HEK293 (cell line): ENCODE measurements around the gene ZNF337.
"Not testable (repeated sequence)": the region's sequence is repeated elsewhere in the genome, so short reads cannot be mapped to it uniquely, and the experiment has no call there.

ENCODE experiments used
- CTCF ChIA-PET: fragments of 350-600 bp; formaldehyde crosslinking; extraction: SDS; loops from one replicate; lab custom pipeline; 2021; ENCODE audit warnings: antibody characterized with exemption; lab: Yijun Ruan, JAX
- POLR2A ChIA-PET: fragments of 300-600 bp; formaldehyde crosslinking; extraction: SDS; loops from one replicate; lab custom pipeline; 2020; ENCODE audit warnings: antibody characterized with exemption, inconsistent platforms; lab: Yijun Ruan, JAX
- H3K27ac ChIP-seq: fragments of 200-500 bp; sonication (Bioruptor generic); 2 replicates; pipeline ENCODE4 v1.5.1; 2014; ENCODE audit warnings: low read depth, low read length, control low read depth, inconsistent platforms; ENCODE audit errors: extremely low read depth
- H3K36me3 ChIP-seq, 2 experiments: fragments of 200-500 bp in 1 of 2; sonication (Bioruptor generic) in 1 of 2; 1 replicate in 1 of 2; 2 replicates in 1 of 2; pipeline ENCODE4 v1.5.1; 2014 to 2017; ENCODE audit warnings: inconsistent platforms in 2 of 2, low read length in 2 of 2; ENCODE audit not compliant: control insufficient read depth in 2 of 2, insufficient read depth in 1 of 2
- H3K4me1 ChIP-seq: fragments of 200-500 bp; sonication (Bioruptor generic); 2 replicates; pipeline ENCODE4 v1.5.1; 2014; ENCODE audit warnings: mild to moderate bottlenecking, low read length, inconsistent platforms; ENCODE audit not compliant: control insufficient read depth, insufficient read depth
- H3K4me3 ChIP-seq: 2 replicates; pipeline ENCODE4 v1.5.1; 2011; ENCODE audit warnings: low read depth, mild to moderate bottlenecking, control low read depth, low read length, moderate library complexity
- H3K9me3 ChIP-seq: fragments of 200-500 bp; sonication (Bioruptor generic); 2 replicates; pipeline ENCODE4 v1.5.1; 2014; ENCODE audit warnings: low read depth, low read length, inconsistent platforms; ENCODE audit not compliant: control insufficient read depth, insufficient read depth
- BCL11A ChIP-seq: fragments of 450-650 bp; formaldehyde crosslinking; IDR thresholded peaks from 2 replicates; pipeline ENCODE4 v1.5.1; 2016; ENCODE audit warnings: low read depth, missing biosample characterization, missing genetic modification characterization
- GLIS1 ChIP-seq: fragments of 450-650 bp; formaldehyde crosslinking; IDR thresholded peaks from 2 replicates; pipeline ENCODE4 v1.5.1; 2016; ENCODE audit warnings: missing biosample characterization, missing genetic modification characterization
- GLIS2 ChIP-seq: fragments of 450-650 bp; formaldehyde crosslinking; IDR thresholded peaks from 2 replicates; pipeline ENCODE4 v1.5.1; 2016; ENCODE audit warnings: missing biosample characterization, missing genetic modification characterization
- KLF1 ChIP-seq: fragments of 450-650 bp; formaldehyde crosslinking; IDR thresholded peaks from 2 replicates; pipeline ENCODE4 v1.5.1; 2016; ENCODE audit warnings: missing biosample characterization, missing genetic modification characterization
- PRDM1 ChIP-seq: fragments of 450-650 bp; formaldehyde crosslinking; IDR thresholded peaks from 2 replicates; pipeline ENCODE4; 2016; ENCODE audit warnings: missing biosample characterization, missing genetic modification characterization
- SP2 ChIP-seq: fragments of 450-650 bp; formaldehyde crosslinking; IDR thresholded peaks from 2 replicates; pipeline ENCODE4 v1.5.1; 2016; ENCODE audit warnings: missing biosample characterization, missing genetic modification characterization
- YY2 ChIP-seq: fragments of 450-650 bp; formaldehyde crosslinking; IDR thresholded peaks from 2 replicates; pipeline ENCODE4 v1.5.1; 2016; ENCODE audit warnings: missing biosample characterization, missing genetic modification characterization
- ZBTB17 ChIP-seq: fragments of 450-650 bp; formaldehyde crosslinking; IDR thresholded peaks from 2 replicates; pipeline ENCODE4 v1.5.1; 2016; ENCODE audit warnings: missing biosample characterization, missing genetic modification characterization
- ZFP69B ChIP-seq: fragments of 450-650 bp; formaldehyde crosslinking; IDR thresholded peaks from 2 replicates; pipeline ENCODE4 v1.5.1; 2016; ENCODE audit warnings: missing biosample characterization, missing genetic modification characterization
- ZNF112 ChIP-seq: fragments of 450-650 bp; formaldehyde crosslinking; IDR thresholded peaks from 2 replicates; pipeline ENCODE4 v1.5.0; 2017; ENCODE audit warnings: missing biosample characterization, missing genetic modification characterization
- ZNF148 ChIP-seq: fragments of 450-650 bp; formaldehyde crosslinking; IDR thresholded peaks from 2 replicates; pipeline ENCODE4 v1.5.0; 2017; ENCODE audit warnings: missing biosample characterization, missing genetic modification characterization, borderline replicate concordance
- ZNF341 ChIP-seq: fragments of 450-650 bp; formaldehyde crosslinking; IDR thresholded peaks from 2 replicates; pipeline ENCODE4; 2016; ENCODE audit warnings: low read depth, missing biosample characterization, missing genetic modification characterization
- ZNF580 ChIP-seq: fragments of 450-650 bp; formaldehyde crosslinking; IDR thresholded peaks from 2 replicates; pipeline ENCODE4 v1.5.1; 2016; ENCODE audit warnings: missing biosample characterization, missing genetic modification characterization
- ZNF692 ChIP-seq: fragments of 450-650 bp; formaldehyde crosslinking; IDR thresholded peaks from 2 replicates; pipeline ENCODE4 v1.5.1; 2016; ENCODE audit warnings: missing biosample characterization, missing genetic modification characterization
- ZNF707 ChIP-seq: fragments of 450-650 bp; formaldehyde crosslinking; IDR thresholded peaks from 2 replicates; pipeline ENCODE4 v1.5.1; 2016; ENCODE audit warnings: missing biosample characterization, missing genetic modification characterization
- ZNF837 ChIP-seq: fragments of 450-650 bp; formaldehyde crosslinking; IDR thresholded peaks from 2 replicates; pipeline ENCODE4 v1.5.1; 2016; ENCODE audit warnings: missing biosample characterization, missing genetic modification characterization
- ZNF843 ChIP-seq: fragments of 450-650 bp; formaldehyde crosslinking; IDR thresholded peaks from 2 replicates; pipeline ENCODE4 v1.5.1; 2016; ENCODE audit warnings: missing biosample characterization, missing genetic modification characterization
- TF ChIP-seq, protein P1 (sequence below): fragments of 450-650 bp; formaldehyde crosslinking; IDR thresholded peaks from 2 replicates; pipeline ENCODE4 v1.5.1; 2017; ENCODE audit warnings: missing biosample characterization, mild to moderate bottlenecking, missing genetic modification characterization, moderate library complexity

Gene ZNF337

DNA sequence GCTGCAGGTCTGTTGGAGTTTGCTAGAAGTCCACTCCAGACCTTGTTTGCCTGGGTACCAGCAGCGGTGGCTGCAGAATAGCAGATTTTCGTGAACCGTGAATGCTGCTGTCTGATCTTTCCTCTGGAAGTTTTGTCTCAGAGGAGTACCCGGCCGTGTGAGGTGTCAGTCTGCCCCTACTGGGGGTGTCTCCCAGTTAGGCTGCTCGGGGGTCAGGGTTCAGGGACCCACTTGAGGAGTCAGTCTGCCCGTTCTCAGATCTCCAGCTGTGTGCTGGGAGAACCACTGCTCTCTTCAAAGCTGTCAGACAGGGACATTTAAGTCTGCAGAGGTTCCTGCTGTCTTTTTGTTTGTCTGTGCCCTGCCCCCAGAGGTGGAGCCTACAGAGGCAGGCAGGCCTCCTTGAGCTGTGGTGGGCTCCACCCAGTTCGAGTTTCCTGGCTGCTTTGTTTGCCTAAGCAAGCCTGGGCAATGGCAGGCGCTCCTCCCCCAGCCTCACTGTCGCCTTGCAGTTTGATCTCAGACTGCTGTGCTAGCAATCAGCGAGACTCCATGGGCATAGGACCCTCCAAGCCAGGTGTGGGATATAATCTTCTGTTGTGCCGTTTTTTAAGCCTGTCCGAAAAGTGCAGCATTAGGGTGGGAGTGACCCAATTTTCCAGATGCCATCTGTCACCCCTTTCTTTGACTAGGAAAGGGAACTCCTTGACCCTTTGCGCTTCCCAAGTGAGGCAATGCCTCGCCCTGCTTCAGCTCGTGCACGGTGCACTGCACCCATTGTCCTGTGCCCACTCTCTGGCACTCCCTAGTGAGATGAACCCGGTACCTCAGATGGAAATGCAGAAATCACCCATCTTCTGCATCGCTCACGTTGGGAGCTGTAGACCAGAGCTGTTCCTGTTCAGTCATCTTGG lies 22.5 kb upstream of the ZNF337 start:
- H3K27ac ChIP-seq, H3K9me3 ChIP-seq, POLR2A ChIA-PET, H3K4me3 ChIP-seq, CTCF ChIA-PET, H3K36me3 ChIP-seq, H3K4me1 ChIP-seq: not testable (repeated sequence)
- peak; percentile 64 for TF ChIP-seq ZNF692 (tag by site-specific recombination)
- TF ChIP-seq ZFP69B (tag by site-specific recombination), result peak; percentile 82
- peak; percentile 62; the same call in 1 of the 2 replicates for TF ChIP-seq GLIS2
- peak; percentile 27; the same call in 1 of the 2 replicates for TF ChIP-seq GLIS1 (tag by site-specific recombination)
- peak; percentile 50 for TF ChIP-seq ZNF341 (tag by site-specific recombination)
- TF ChIP-seq KLF1 (tag by site-specific recombination), result peak; percentile 48; the same call in 1 of the 2 replicates
- peak; percentile 34; the same call in 1 of the 2 replicates for TF ChIP-seq ZBTB17 (tag by site-specific recombination)

GRCh38 chr20:25707695-25708094 lies 11.0 kb upstream of the ZNF337 start:
- CTCF ChIA-PET, result no interaction called here
- TF ChIP-seq BCL11A (tag by site-specific recombination) (no peak), ZNF843 (tag by site-specific recombination) (no peak), ZNF112 (tag by site-specific recombination) (no peak), SP2 (tag by site-specific recombination) (no peak), ZNF837 (tag by site-specific recombination) (no peak), ZNF580 (tag by site-specific recombination) (no peak), PRDM1 (tag by site-specific recombination) (no peak), ZNF707 (no peak), ZNF148 (no peak), YY2 (tag by site-specific recombination) (no peak), ZNF341 (tag by site-specific recombination) (no peak)
- TF ChIP-seq, protein P1, sequence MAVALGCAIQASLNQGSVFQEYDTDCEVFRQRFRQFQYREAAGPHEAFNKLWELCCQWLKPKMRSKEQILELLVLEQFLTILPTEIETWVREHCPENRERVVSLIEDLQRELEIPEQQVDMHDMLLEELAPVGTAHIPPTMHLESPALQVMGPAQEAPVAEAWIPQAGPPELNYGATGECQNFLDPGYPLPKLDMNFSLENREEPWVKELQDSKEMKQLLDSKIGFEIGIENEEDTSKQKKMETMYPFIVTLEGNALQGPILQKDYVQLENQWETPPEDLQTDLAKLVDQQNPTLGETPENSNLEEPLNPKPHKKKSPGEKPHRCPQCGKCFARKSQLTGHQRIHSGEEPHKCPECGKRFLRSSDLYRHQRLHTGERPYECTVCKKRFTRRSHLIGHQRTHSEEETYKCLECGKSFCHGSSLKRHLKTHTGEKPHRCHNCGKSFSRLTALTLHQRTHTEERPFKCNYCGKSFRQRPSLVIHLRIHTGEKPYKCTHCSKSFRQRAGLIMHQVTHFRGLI (tag by site-specific recombination), result no peak
- TF ChIP-seq, all 188 proteins: peak for 0
- Histone ChIP-seq H3K9me3 (no peaks in the 10 kb centered on the region), H3K4me3 (no peak overlapping the region), H3K27ac (no peak overlapping the region), H3K36me3 (no peaks in the 10 kb centered on the region), H3K4me1 (no peaks in the 10 kb centered on the region)
- POLR2A ChIA-PET, result no interaction called here
